ENCODE results near the gene RFX3. TPM values are rescaled to one million over a fixed set of nuclear protein-coding genes. Genes with fewer than 3 reads are reported as not detected.

RFX3 gene
- total RNA-seq, 2 experiments from 2014 or later: 22.9 to 24.8 TPM

DNA sequence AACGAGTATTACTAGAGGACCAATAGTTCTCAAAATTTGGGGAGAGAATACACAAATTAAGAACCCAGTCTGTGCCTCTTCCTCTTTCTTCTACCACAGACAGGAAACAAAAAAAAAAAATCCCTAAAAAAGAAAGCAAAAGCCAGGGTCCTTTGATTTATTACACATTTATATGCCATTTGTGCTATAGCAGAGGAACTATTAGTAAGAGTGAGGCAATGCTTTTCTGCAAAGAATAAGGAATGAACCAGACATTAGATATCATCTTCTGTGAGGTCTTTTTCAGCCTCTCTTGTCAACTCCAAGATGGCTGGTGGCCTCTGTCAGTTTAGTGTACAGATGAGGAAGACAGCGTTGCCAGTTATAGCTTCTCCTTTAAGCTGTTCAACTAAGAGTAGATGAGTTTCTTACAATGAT is 127.6 kb downstream of the RFX3 start:
- H3K9me3 Mint-ChIP-seq: no peaks in the 10 kb centered on the region
- Histone ChIP-seq H3K27me3 (ENCODE audit: control insufficient read depth in 1 of 2, insufficient read depth in 2 of 2, low read length in 2 of 2) (no peaks in the 10 kb centered on the region), H3K4me1 (ENCODE audit: insufficient read depth, low read length) (peaks cover 6% of the 10 kb centered on the region), H3K4me3 (ENCODE audit: low read length) (no peak overlapping the region), H3K36me3 (ENCODE audit: insufficient read depth, low read length) (peaks cover 8% of the 10 kb centered on the region), H3K27ac (ENCODE audit: low read depth in 1 of 2, low read length in 2 of 2) (peak overlapping the region; percentile 42 to 53), H3K9me3 (ENCODE audit: control insufficient read depth in 1 of 2, insufficient read depth in 1 of 2, low read length in 2 of 2) (no peaks in the 10 kb centered on the region)
- TF ChIP-seq, protein P1, sequence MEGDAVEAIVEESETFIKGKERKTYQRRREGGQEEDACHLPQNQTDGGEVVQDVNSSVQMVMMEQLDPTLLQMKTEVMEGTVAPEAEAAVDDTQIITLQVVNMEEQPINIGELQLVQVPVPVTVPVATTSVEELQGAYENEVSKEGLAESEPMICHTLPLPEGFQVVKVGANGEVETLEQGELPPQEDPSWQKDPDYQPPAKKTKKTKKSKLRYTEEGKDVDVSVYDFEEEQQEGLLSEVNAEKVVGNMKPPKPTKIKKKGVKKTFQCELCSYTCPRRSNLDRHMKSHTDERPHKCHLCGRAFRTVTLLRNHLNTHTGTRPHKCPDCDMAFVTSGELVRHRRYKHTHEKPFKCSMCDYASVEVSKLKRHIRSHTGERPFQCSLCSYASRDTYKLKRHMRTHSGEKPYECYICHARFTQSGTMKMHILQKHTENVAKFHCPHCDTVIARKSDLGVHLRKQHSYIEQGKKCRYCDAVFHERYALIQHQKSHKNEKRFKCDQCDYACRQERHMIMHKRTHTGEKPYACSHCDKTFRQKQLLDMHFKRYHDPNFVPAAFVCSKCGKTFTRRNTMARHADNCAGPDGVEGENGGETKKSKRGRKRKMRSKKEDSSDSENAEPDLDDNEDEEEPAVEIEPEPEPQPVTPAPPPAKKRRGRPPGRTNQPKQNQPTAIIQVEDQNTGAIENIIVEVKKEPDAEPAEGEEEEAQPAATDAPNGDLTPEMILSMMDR (IDR thresholded peaks at IDR 0.05): no peak
- ATAC-seq (ENCODE audit: poor library complexity) (peak; percentile 77), DNase-seq (peak in 4 of 14 experiments; percentile 18 to 48 (median 40))
- ChIA-PET CTCF (no interaction called here), POLR2A (interaction anchor here (1.3 kb wide), 1 partner anchor 128 kb away, joined by 6 read pairs; the partner anchor contains the start of gene RFX3)
- H3K4me3 Mint-ChIP-seq: peak overlapping the region; percentile 67
- peaks cover 45% of the 10 kb centered on the region for H3K4me1 Mint-ChIP-seq (ENCODE audit: low read depth)
- H3K27me3 Mint-ChIP-seq: no peaks in the 10 kb centered on the region
- H3K36me3 Mint-ChIP-seq (ENCODE audit: low read depth): peaks cover 45% of the 10 kb centered on the region
- intact Hi-C loops (cut with DNase I, micrococcal nuclease): no loop called here
- H3K27ac Mint-ChIP-seq: peak overlapping the region; percentile 87

DNA sequence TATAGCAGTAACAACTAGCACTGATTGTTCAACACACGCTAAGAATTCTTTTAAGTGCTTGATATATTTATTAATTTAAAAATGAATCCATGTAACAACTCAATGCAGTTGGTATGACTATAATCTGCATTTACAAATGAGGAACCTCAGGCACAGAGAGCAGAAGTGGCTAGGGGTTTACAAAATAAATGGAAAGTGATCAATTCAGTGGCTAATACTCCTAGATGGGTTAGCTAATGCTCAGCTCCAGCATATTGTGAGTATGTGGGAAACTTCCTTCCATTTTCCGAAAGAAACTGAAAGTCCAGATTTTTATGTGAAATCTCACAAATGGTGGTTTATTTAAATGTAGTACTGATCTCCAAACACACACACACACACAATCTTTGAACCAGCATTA is 128.0 kb downstream of the RFX3 start:
- TF ChIP-seq, protein P1 (IDR thresholded peaks at IDR 0.05): no peak
- Histone ChIP-seq H3K36me3 (ENCODE audit: insufficient read depth, low read length) (peaks cover 11% of the 10 kb centered on the region), H3K4me3 (ENCODE audit: low read length) (no peak overlapping the region), H3K4me1 (ENCODE audit: insufficient read depth, low read length) (peaks cover 6% of the 10 kb centered on the region), H3K27me3 (ENCODE audit: control insufficient read depth in 1 of 2, insufficient read depth in 2 of 2, low read length in 2 of 2) (no peaks in the 10 kb centered on the region), H3K27ac (ENCODE audit: low read depth in 1 of 2, low read length in 2 of 2) (peak overlapping the region; percentile 42 to 53), H3K9me3 (ENCODE audit: control insufficient read depth in 1 of 2, insufficient read depth in 1 of 2, low read length in 2 of 2) (no peaks in the 10 kb centered on the region)
- ATAC-seq (ENCODE audit: poor library complexity): no peak
- H3K27me3 Mint-ChIP-seq: no peaks in the 10 kb centered on the region
- peak overlapping the region; percentile 67 for H3K4me3 Mint-ChIP-seq
- no peaks in the 10 kb centered on the region for H3K9me3 Mint-ChIP-seq
- POLR2A ChIA-PET: interaction anchor here (1.3 kb wide), 1 partner anchor 129 kb away, joined by 6 read pairs; the partner anchor contains the start of gene RFX3
- H3K27ac Mint-ChIP-seq: peak overlapping the region; percentile 87
- peaks cover 46% of the 10 kb centered on the region for H3K4me1 Mint-ChIP-seq (ENCODE audit: low read depth)
- H3K36me3 Mint-ChIP-seq (ENCODE audit: low read depth): peaks cover 49% of the 10 kb centered on the region
- intact Hi-C loops (cut with DNase I, micrococcal nuclease): no loop called here
- no peak for DNase-seq
- CTCF ChIA-PET: no interaction called here

DNA sequence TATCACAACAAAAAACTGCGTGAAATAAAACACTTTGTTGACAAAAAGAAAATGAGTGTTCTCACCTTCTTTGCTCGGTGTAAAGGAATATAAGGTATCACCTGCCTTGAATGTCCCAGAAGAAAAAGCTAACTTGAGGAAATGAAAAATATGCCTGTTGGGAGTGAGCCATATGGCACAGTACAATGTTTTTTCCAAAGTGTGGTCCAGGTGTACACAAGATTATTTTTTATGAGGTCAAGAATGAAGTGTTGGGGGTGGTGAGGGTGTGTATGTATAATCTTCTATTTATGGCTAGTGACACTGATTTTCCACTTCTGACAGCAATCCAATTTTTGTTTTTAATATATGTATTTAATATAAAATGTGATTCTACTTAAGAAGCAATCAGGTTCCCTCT is 134.4 kb downstream of the RFX3 start:
- Histone ChIP-seq H3K27ac (ENCODE audit: low read depth in 1 of 2, low read length in 2 of 2) (no peak overlapping the region), H3K4me3 (ENCODE audit: low read length) (no peak overlapping the region), H3K9me3 (ENCODE audit: control insufficient read depth in 1 of 2, insufficient read depth in 1 of 2, low read length in 2 of 2) (no peaks in the 10 kb centered on the region), H3K27me3 (ENCODE audit: control insufficient read depth in 1 of 2, insufficient read depth in 2 of 2, low read length in 2 of 2) (no peaks in the 10 kb centered on the region), H3K36me3 (ENCODE audit: insufficient read depth, low read length) (peaks cover 17% of the 10 kb centered on the region), H3K4me1 (ENCODE audit: insufficient read depth, low read length) (no peaks in the 10 kb centered on the region)
- intact Hi-C loops (cut with DNase I, micrococcal nuclease): no loop called here
- no peak for ATAC-seq (ENCODE audit: poor library complexity)
- Mint-ChIP-seq H3K27me3 (no peaks in the 10 kb centered on the region), H3K27ac (no peak overlapping the region), H3K9me3 (peaks cover 4% of the 10 kb centered on the region), H3K4me1 (ENCODE audit: low read depth) (peaks cover 34% of the 10 kb centered on the region), H3K4me3 (no peak overlapping the region), H3K36me3 (ENCODE audit: low read depth) (peaks cover 94% of the 10 kb centered on the region)
- ChIA-PET CTCF (no interaction called here), POLR2A (no interaction called here)
- TF ChIP-seq, protein P1 (IDR thresholded peaks at IDR 0.05): no peak
- DNase-seq: no peak
